GM19240 (cell line): ENCODE measurements around the gene DIS3L2.

ENCODE experiments used
- DNase-seq: peaks from one replicate; pipeline ENCODE4 v3.0.0; 2011; ENCODE audit warnings: low spot score; ENCODE audit not compliant: insufficient read length

DIS3L2 gene

DNA sequence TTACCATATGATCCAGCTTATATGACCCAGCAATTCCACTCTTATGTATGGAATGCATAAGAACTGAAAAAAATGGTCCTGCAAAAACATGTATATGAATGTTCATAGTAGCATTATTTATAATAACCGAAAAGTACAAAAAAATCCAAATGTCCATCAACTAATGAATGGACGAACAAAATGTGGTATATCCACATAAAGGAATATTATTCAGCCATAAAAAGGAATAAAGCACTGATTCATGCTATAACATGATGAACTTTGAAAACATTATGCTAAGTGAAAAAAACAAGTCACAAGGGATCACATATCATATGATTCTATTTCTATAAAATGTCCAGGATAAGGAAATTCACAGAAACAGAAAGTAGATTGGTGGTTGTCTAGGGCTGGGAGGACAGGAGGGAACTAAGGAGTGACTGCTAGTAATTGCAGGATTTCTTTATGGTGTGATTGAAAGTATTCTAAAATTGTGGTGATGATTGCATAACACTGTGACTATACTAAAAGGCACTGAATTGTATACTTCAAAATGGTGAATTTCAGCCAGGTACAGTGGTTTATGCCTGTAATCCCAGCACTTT lies 10.0 kb upstream of the DIS3L2 start:
- DNase-seq: no peak

- DNase-seq: no peak
Measured at GRCh38 chr2:231955758-231956472, 5.6 kb upstream of the DIS3L2 start.

DNA sequence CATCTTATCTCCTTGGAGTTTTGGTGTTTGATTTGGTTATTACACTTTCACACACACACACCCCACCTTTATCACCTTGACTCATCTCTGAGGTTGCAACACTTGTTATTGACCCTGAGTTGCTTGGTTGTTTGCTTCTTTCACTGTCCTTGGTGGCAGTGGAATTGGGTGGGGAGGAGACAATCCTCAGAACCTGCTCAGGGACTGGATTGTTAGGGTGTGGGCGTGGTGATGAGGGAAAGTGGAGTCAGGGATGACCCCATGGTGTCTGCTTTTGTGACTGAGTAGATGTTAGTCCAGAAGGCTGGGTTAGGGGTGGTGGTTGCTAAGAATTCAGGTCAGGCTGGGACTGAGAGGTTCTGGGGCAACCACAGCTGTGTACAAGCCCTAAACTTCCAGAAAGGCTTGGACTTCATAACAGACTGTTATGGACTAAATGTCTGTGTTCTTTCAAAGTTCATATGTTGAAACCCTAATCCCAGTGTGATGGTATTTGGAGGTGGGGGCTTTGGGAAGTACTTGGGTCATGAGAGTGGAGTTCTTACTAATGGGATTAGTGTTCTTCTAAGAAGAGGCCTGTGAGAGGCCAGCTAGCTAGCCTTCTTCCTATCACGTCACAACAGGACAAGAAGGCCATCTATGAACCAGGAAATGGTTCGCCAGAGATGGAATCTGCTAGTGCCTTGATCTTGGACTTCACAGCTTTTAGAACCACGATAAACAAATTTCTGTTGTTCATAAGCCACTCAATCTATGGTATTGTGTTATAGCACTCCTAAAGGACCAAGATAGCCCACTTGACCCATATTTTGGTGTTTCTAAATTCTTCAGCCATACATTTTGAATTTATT lies 3.4 kb upstream of the DIS3L2 start:
- no peak for DNase-seq

- no peak for DNase-seq
Measured at GRCh38 chr2:231960810-231961348, 634 bp upstream of the DIS3L2 start.

DNA sequence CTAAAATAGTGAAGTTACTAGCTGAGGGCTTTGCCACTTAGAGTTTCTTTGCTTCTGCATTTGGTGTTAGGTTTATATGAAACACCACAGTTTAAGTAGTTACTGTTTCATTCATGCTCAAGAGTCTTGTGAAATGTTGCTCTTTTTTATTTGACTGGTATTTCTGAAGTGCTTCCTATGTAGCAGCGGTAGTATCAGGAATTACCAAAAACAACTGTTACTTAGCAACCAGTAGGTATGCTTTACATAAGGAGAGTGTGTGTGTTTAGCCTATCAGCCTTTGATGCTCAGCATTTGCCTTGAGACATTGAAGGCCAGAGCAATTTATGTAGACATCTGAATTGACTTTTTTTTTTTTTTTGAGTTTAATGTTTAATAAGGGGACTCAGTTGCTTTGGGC lies 3.6 kb downstream of the DIS3L2 start:
- DNase-seq: no peak

DNA sequence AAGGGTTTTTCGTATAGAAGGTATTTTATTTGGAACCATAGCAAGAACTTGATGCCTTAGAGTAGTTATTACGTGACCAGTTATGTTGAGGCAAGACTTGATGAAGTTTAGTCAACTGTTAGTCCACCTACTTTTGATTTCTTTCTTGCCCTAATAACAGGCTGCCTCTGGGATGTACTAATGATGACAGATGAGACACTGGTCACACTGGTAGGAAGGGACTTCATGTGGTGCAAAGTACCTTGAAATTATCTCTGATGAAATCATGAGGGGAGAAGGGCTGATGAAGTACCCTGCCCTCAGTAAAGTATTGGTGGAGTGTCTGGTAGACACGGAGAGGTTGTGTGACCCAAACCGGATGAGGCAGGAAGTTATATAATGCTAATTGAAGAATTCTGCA lies 5.4 kb downstream of the DIS3L2 start:
- DNase-seq: no peak

DNA sequence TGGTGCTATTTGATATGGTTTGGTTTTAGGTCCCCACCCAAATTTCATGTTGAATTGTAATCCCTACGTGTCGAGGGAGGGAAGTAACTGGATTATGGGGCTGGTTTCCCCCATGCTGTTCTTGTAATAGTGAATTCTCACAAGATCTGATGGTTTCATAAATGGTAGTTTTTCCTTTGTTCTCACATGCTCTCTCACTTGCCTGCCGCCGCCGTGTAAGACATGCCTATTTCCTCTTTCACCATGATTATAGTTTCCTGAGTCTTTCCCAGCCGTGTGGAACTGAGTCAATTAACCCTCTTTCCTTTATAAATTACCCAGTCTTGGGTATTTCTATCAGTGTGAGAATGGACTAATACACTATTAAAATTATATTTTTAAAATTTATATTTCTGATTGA lies 7.3 kb downstream of the DIS3L2 start:
- no peak for DNase-seq

GRCh38 chr2:231970461-231970860 lies 8.9 kb downstream of the DIS3L2 start:
- no peak for DNase-seq

DNA sequence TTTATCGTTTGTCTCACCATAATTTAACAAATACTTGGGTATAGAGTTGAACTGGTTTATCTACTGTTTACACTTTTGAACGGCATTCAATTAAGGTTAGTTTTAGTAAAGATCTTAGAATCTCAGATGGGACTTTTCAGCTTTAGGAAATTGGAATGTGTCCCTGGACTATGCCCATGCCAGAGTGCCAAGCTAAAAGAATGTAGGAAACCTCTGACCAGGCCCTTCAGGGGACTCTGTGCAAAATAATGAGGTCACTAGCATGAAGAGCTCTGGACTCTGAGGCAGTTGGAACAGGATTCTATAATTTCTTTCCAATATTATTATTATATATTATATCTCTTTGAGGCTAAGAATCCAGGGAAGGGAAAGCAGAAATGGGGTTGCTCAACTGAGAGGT lies 13.5 kb downstream of the DIS3L2 start:
- DNase-seq: no peak

DNA sequence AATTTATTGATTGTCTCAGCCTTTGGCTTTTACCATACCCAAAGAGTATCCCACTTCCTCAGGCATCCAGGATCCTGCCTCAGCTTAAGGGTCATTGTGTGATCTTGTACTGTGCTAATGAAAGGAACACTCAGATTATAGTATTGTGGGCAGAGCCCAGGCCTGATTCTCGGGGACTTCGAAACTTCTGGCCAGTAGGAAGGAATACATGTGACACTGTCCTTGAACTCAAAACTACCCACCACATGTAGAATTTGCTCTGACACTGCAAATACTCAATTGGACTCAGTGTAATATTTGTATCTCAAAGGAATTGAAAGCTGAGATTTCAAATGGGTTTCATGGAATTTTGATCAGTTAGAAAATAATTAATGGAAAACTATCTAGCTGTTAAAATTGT lies 15.9 kb downstream of the DIS3L2 start:
- DNase-seq: no peak

- no peak for DNase-seq
Measured at GRCh38 chr2:231984992-231985391, 23.5 kb downstream of the DIS3L2 start.

DNA sequence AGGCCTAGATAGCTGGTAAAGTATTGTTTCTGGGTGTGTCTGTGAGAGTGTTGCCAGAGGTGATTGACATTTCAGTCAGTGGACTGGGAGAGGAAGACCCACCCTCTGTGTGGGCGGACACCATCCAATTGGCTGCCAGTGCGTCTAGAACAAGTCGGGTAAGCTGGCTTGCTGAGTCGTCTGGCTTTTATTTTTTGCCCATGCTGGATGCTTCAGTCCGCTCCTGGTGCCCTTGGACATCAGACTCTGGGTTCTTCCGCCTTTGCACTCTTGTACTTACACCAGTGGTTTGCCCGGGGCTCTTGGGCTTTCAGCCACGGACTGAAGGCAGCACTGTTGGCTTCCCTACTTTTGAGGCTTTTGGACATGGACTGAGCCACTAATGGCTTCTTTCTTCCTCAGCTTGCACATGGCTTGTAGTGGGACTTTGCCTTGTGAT lies 24.3 kb downstream of the DIS3L2 start:
- no peak for DNase-seq

DNA sequence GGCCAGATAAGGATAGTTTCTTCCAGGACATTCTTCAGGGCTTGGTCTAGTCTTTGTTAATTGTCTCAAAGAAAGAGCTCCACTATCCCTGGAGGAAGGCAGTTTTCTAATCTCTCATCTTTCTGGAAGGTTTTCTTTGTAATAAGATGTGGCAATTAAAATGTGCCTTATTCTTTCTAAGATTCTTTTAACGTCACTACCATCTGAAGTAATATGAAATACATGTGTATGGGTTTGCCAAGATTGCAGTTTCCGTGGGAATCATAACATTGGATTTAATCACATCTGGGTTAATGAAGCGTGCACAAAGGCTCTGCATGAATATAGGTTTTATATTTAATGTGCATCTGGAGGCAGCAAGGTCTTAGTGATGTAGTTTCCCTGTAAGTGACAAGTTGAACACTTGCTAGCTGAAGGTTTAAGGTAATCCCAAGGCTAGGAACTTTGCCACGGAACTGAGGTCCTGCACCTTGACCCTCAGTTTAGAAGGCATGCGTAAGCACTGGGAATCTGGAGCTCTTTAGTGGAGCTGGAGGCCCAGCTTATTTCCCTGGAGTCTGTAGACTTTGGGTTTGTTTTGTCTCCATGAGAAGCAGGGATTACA lies 25.7 kb downstream of the DIS3L2 start:
- no peak for DNase-seq

- no peak for DNase-seq
Measured at GRCh38 chr2:231988179-231988866, 26.8 kb downstream of the DIS3L2 start.

DNA sequence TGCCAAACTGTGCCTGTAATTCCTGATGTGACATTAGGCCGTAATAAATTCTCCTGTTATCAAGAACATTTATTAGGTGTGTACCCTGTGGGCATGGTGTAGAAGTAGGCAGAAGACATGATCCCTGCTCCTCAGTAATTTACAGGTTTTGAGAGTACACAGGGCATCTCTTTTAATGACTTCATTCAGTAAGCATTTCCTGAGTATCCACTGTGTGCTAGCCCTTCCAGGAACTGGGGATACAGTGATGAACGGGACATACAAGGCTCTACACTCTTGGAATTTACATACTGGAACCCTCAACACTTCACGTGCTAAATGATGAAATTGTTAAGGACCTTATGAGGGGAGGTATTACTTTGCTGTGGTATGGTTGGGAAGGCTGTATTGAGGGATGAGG lies 30.2 kb downstream of the DIS3L2 start:
- no peak for DNase-seq

DNA sequence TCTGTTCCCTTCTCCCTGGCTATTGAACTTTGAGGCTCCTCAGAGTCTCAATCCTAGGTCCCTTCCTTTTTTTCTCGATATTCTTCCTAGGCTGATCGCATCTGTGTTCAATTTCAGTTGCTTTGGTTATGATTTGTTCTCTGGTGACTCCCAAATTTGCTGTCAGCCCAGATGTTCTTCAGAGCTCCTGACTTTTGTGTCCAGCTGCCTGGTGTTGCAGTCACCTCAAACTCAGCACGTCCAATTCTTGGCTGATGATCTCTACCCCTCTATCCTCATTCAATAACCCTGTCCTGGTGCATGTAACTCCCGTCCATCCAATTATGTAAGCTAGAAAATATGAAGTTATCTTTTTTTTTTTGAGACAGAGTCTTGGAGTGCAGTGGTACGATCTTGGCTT lies 31.4 kb downstream of the DIS3L2 start:
- DNase-seq: no peak

- no peak for DNase-seq
Measured at GRCh38 chr2:231996797-231997540, 35.5 kb downstream of the DIS3L2 start.

DNA sequence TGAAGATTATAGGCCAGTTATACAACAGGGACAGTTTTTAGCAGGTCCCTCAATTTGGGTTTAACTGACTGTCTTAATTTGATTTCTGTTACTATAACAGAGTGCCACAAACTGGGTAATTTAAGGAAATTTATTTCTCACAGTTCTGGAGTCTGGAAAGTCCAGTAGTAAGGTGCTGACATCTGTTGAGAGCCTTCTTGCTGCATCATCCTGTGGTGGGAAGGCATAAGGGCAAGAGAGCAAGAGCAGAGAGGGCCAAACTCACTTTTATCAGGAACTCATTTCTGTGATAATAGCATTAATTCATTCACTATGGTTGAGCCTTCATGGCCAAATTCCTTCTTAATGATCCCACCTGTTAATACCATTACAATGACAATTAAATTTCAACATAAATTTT lies 36.5 kb downstream of the DIS3L2 start:
- no peak for DNase-seq

DNA sequence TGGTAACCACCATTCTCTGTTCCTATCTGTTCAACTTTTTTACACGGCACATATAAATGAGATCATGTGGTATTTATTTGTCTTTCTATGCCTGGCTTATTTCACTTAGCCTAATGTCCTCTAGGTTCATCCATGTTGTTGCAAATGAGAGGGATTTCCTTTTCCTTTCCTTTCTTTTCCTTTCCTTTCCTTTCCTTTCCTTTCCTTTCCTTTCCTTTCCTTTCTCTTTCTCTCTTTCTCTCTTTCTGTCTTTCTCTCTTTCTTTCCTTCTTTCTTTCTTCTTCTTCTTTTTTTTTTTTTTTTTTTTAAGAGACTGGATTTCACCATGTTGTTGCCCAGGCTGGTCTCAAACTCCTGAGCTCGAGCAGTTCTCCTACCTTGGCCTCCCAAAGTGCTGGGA lies 38.9 kb downstream of the DIS3L2 start:
- no peak for DNase-seq

GRCh38 chr2:232001073-232001472 lies 39.6 kb downstream of the DIS3L2 start:
- no peak for DNase-seq
